GM18511 (cell line): Measurements from ENCODE around the gene CYB5R2.

Experiments
- ATAC-seq: cut with Tn5 transposase; IDR thresholded peaks from one replicate; pipeline ENCODE4 v1.9.1; 2021; ENCODE audit warnings: mild to moderate bottlenecking, moderate library complexity; ENCODE audit not compliant: unreplicated experiment

Gene CYB5R2

GRCh38 chr11:7672960-7673723 lies at the start of gene CYB5R2:
Gene CYB5R2 (minus strand): TSS chr11:7673500. CDS start chr11:7672825, 675 bp downstream.
- ATAC-seq, result peak; percentile 49

GRCh38 chr11:7714786-7715185 lies 41.5 kb upstream of the CYB5R2 start:
- ATAC-seq, result no peak

GRCh38 chr11:7706377-7706776 lies 33.1 kb upstream of the CYB5R2 start, which contains the start of gene OVCH2:
Gene OVCH2 (minus strand): TSS chr11:7706477. CDS start chr11:7706394, 83 bp downstream.
- no peak for ATAC-seq

GRCh38 chr11:7703740-7704139 lies 30.4 kb upstream of the CYB5R2 start:
- no peak for ATAC-seq

GRCh38 chr11:7696424-7696823 lies 23.1 kb upstream of the CYB5R2 start:
- no peak for ATAC-seq

- ATAC-seq, result no peak
Measured at GRCh38 chr11:7694235-7694634, 20.9 kb upstream of the CYB5R2 start.

- no peak for ATAC-seq
Measured at GRCh38 chr11:7692426-7692825, 19.1 kb upstream of the CYB5R2 start.

GRCh38 chr11:7691759-7692350 lies 18.6 kb upstream of the CYB5R2 start:
- no peak for ATAC-seq

- ATAC-seq, result peak; percentile 72
Measured at GRCh38 chr11:7690648-7691047, 17.3 kb upstream of the CYB5R2 start.

GRCh38 chr11:7689239-7689638 lies 15.9 kb upstream of the CYB5R2 start:
- ATAC-seq, result no peak

GRCh38 chr11:7688238-7688826 lies 15.0 kb upstream of the CYB5R2 start:
- peak; percentile 66 for ATAC-seq

- ATAC-seq, result no peak
Measured at GRCh38 chr11:7687386-7687785, 14.1 kb upstream of the CYB5R2 start.

GRCh38 chr11:7686761-7687160 lies 13.5 kb upstream of the CYB5R2 start:
- ATAC-seq, result no peak

- ATAC-seq, result no peak
Measured at GRCh38 chr11:7683571-7683970, 10.3 kb upstream of the CYB5R2 start.

- no peak for ATAC-seq
Measured at GRCh38 chr11:7677796-7678201, 4.5 kb upstream of the CYB5R2 start.

GRCh38 chr11:7677071-7677470 lies 3.8 kb upstream of the CYB5R2 start:
- no peak for ATAC-seq

GRCh38 chr11:7675631-7676030 lies 2.3 kb upstream of the CYB5R2 start:
- no peak for ATAC-seq

GRCh38 chr11:7673724-7674434 lies 579 bp upstream of the CYB5R2 start:
- peak; percentile 25 for ATAC-seq

GRCh38 chr11:7672276-7672959 lies 882 bp downstream of the CYB5R2 start:
- peak; percentile 5 for ATAC-seq

- ATAC-seq, result peak; percentile 39
Measured at GRCh38 chr11:7671347-7672215, 1.7 kb downstream of the CYB5R2 start.
